NCI-H1417 (cell line): ENCODE data around the gene PPP1R37.

Experiments
- DNase-seq, 3 experiments: peaks; one replicate each; lab custom pipeline; 2025; lab: John Stamatoyannopoulos, UW

Gene PPP1R37

DNA sequence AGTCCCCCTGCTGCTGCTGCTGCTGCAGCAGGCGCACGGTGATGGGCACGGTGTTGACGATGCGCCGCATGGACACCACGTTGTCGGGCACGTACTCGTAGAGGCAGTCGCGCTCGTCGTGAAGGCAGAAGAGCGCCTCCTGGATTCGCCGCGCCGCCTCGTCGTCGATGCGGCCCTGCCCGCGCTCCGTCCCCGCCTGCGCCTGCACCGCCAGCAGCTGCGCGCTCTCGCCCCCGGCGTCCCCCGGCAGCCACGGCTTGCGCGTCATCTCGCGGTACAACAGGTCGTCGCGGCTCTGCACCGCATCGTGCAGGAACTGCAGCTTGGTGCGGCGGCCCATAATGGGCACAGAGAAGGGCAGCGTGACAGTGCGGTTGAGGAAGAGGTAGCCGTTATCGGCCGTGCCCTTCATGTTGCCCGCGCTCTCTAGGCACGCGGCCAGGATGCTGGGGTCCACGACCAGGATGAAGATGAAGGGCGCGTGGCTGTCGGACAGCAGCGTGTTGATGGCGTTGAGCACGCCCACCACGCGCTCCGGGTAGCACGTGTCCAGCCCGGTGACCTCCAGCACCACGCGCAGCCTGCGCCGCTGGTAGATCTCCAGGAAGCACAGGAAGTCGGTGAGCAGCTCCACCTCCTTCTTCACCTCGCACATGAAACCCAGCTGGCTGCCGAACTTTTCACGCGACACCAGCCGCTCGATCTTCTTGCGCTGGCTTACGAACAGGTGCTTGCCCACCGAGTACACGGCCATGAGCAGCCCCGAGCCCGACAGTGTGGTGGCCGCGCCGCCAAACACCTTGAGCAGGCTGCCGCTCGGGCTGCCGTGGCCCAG is 59.7 kb downstream of the PPP1R37 start:
- DNase-seq: peak in 2 of 3 experiments; percentile 81 to 82

DNA sequence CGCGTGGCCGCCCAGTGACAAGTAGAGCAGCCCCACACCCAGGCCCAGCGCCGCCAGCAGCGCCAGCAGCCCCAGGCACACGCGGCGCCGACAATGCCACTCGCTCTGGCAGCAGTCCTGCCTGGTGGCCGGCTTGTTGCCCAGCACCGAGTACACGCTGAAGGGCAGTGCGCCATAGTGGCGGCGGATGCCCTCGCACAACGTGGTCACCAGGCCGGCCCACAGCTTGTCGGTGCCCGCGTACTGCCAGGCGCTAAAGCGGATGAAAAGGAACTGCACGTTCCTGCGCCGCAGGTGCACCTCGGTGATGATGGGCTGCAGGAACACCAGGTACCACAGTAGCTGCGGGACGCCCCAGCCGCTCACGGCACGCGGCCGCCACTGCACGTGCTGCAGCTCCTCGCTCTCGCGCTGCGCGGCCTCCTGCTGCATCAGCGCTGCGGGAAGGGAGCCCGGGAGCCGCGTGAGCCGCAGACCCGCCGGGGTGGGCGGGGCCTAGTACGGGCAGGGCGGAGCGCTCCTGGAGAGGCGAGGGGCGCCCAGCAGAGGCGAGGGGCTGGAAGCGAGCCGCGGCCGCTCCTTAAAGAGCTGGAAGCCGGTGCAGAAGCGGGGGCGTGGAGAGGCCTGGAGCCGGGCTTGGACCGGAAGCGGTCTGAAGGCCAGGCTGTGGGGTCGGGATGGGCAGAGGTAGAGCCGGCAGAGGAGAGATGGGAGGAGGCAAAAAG is 60.5 kb downstream of the PPP1R37 start:
- DNase-seq: peak in 2 of 3 experiments; percentile 81 to 83

DNA sequence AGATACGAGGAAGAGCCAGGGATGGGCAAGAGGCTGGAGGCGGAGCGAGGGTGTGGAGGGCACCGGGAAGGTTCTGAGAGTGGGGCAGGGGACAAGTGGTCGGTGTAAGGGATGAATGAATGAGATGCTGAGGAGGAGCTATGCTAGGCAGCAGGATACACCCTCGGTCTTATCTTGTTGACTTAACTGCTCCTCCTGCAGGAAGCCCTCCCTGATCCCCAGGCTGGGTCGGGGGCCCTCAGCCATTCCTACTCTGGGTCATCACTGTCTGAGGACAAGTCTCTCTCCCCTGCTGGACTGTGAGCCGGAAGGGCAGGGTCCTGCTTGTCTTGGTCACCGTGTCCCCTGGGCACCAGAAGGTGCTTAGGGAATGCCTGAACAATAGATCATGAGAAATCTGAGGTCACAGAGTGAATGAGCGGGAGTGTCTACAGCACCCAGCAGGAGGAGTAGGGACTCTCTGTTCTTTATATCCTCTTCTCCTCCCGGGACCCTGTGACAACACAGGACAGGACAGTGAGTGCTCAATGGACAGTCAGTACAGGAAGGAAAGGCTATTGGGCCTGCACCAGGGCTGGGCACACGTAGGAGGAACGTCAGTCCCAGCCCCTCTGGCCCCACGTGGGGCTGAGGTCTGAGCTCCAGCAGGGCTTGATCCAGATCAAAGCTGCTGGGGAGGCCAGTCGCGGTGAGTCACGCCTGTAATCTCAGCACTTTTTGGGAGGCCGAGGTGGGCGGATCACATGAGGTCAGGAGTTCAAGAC is 61.3 kb downstream of the PPP1R37 start:
- peak in 2 of 3 experiments; percentile 35 to 43 for DNase-seq

GRCh38 chr19:45156011-45156630 is 63.1 kb downstream of the PPP1R37 start:
- no peak for DNase-seq

DNA sequence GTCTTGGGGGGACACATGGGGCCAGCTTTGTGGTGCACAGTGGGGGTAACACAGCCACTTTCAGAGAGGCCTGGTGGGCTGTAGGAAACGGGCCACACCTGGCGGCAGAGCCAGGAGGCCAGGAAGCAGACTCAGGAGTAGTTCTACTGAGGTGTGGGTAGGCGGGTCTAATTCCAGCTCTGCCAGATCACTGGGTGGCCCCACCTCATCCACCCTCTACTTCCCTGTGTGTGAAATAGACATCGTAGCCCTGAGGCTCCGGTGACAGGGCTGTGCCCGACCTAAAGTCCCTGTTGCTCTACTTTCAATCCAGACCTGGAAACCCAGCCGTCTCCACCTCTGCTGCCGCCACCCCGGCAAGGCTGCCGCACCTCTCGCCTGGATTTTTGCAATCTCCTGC is 63.8 kb downstream of the PPP1R37 start:
- no peak for DNase-seq

DNA sequence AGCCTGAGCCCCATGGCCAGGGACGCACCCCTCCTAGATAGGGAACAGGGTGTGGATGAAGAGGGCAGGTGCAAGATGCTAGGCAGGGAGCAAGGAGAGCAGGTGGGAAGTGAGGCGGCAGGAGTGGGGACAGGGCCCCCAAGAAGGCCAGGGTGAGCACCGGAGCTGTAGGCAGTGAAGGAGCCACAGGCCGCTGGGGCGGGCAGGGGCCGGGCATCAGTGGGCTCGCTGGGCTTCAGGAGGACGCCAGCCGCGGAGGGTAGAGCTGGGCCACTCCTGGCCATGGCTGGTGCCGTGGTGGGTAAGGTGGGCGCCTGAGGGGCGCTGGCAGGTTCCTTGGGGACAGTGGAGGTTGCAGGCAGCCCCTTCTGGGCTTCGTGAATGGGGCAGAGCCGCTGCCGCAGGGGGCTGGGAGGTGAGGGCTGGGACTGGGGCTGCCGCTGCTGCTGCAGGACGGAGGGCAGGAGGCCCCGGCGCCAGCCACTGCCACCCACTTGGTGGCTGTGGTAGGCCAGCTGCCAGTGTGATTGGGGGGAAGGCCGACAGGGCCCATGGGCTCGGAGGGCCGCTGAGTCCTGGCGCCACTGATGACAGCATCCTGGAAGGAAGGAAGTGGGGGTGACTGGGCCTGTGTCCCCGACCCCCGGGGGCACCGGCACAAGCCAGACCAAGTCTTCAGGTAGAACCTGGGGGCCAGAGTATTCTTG is 65.7 kb downstream of the PPP1R37 start:
- no peak for DNase-seq

GRCh38 chr19:45159210-45159970 is 66.4 kb downstream of the PPP1R37 start:
- DNase-seq: no peak

- no peak for DNase-seq
These were observed 67.0 kb downstream of the PPP1R37 start for GRCh38 chr19:45159971-45160324.

- DNase-seq: no peak
These were observed 68.1 kb downstream of the PPP1R37 start, which contains the start of gene NKPD1 for GRCh38 chr19:45160870-45161737. NKPD1 (minus strand) TSS chr19:45160982; CDS start chr19:45160150, 832 bp downstream.

GRCh38 chr19:45161738-45162607 is 69.0 kb downstream of the PPP1R37 start:
- no peak for DNase-seq

DNA sequence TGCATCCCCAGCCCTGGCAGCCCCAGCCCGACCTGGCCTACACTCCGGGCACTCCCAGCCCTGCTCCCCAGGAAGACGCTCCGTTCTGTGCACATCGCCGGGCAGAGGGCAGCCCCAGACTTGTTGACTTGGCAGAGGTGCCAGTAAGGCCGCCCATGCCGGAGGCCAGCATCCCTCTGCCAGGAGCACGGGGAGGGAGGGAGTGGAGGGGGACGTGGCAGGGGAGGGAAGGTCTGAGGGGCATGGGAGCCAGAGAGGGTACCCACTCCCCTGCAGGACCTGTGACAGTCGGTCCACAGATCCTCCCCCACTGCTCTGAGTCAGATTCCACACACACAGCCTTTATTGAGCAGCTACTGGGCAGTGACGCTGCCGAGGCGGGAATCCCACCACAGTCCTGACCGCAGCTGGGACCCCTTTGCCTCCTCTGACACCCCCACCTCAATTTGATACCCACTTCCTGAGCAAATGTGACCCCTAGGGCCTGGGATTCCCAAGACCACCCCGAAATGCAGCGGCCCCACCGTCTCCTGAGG is 69.7 kb downstream of the PPP1R37 start:
- DNase-seq: no peak

DNA sequence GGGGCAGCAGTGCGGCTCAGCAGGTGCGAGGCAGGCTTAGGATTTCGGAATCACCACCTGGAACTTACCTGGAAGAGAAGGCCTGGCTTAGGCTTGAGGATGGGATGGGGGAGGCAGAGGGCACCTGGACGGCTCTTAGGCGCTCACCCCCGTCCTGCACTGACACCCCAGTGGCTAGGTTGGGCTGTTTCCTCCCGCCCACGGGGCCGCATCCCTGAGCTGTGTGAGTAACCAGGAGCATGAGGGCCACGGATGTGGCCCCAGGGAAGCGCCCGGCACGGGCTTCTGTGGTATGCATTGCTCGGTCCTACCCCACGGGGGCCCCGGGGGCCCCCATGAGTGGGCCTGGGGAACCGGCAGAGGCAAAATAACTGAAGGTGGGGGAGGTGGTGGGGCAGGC is 70.2 kb downstream of the PPP1R37 start:
- no peak for DNase-seq

DNA sequence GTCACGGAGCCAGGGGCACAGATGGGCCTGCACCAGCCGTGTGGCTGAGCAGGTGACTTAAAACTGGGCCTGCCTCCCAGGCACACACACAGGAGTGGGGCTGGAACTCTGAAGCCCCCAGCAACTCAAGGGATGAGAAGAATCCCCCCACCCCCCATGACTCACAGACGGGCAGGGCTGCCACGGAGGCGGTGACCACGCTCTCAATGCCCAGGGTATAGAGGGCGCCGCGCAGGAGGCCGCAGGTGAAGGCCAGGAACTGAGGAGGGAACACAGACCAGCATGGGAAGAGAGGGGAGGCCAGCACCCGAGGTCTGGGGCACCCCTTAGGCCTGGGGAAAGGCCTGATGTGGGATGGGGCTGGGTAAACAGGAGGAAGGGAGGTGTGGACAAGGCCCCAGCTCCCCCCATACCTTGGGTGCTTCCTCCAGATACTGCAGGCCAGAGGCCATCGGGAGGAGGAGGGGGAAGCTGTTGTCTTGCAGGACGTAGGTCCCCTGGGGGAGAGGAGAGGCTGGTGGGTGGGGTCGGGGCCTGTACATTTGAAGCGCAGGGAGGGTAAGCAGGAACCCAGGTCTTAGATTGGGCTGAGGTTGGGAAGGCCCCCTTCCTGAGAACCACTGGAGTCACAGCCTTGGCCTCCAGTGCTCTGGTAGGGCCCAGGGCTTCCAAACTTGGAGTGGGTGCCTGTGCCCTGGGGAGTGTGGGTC is 70.9 kb downstream of the PPP1R37 start:
- DNase-seq: no peak

GRCh38 chr19:45164577-45165335 is 71.8 kb downstream of the PPP1R37 start:
- peak in 1 of 3 experiments; percentile 23 for DNase-seq

- peak; percentile 64 to 83 (median 77) for DNase-seq
These were observed 73.8 kb downstream of the PPP1R37 start for GRCh38 chr19:45166723-45167252.

DNA sequence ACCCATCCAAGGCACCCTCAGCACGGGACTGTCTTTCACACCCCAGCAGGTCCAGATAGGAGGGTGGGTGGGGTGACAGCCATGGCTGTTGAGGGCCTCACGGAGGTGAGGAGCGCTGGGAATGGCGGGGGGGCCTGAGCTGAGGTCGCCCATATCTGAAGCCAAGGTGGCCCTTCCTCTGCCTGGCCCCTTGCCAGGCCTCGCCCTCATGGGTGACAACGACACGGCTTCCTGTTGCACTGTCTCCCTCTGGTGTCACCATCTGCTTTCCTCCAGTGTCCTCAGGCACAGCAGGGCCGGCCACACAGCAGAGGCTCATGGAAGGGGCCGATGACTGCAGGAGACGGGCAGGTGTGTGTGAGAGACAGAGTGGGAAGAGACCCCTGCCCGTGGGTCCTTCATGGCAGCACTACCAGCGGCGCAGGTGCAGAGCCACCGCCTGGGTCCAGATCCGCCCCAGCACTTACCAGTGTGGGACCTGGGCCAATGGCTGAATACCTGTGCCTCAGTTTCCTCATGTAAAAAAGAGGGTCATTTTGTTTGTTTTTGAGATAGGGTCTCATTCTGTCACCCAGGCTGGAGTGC is 75.9 kb downstream of the PPP1R37 start:
- DNase-seq: peak; percentile 14 to 28 (median 25)
